ENCODE results near the gene ANGPTL2.

The ANGPTL2 gene

GRCh38 chr9:127144670-127145445 is 22.4 kb upstream of the ANGPTL2 start:
- TF ChIP-seq EZH2phosphoT487 (IDR thresholded peaks at IDR 0.05; ENCODE audit: borderline replicate concordance, low read length) = no peak
- TF ChIP-seq CTCF (IDR thresholded peaks at IDR 0.05; ENCODE audit: low read depth, low read length, poor library complexity, severe bottlenecking) = no peak

GRCh38 chr9:127143920-127144465 is 21.6 kb upstream of the ANGPTL2 start:
- no peaks in the 10 kb centered on the region for H3K36me3 ChIP-seq (ENCODE audit: control insufficient read depth, low read length)
- no peaks in the 10 kb centered on the region; the same call in 1 of the 2 replicates for H3K27me3 ChIP-seq (ENCODE audit: control insufficient read depth, low read length)
- H4K20me1 ChIP-seq (ENCODE audit: control insufficient read depth, insufficient read depth, low read depth, low read length) = 0 out of 2 replicates have a peak, but pooled peaks cover 3% of the 10 kb centered on the region
- H3K4me3 ChIP-seq (ENCODE audit: low read length) = no peak overlapping the region
- no peaks in the 10 kb centered on the region for H3K9me2 ChIP-seq (replicated peaks; ENCODE audit: control insufficient read depth, low read length)
- no peaks in the 10 kb centered on the region for H3K4me1 ChIP-seq (ENCODE audit: control insufficient read depth, low read length)
- no peaks in the 10 kb centered on the region for H3F3A ChIP-seq (ENCODE audit: control insufficient read depth, insufficient read depth)
- no peaks in the 10 kb centered on the region for H3K79me2 ChIP-seq (ENCODE audit: control insufficient read depth, low read length)
- no peak overlapping the region for H3K4me2 ChIP-seq (ENCODE audit: low read length)
- no peak overlapping the region for H3K27ac ChIP-seq (ENCODE audit: low read depth, low read length)
- no peaks in the 10 kb centered on the region for H3K9me3 ChIP-seq (ENCODE audit: control insufficient read depth, insufficient read depth, low read length)
- TF ChIP-seq EZH2phosphoT487 (IDR thresholded peaks at IDR 0.05; ENCODE audit: borderline replicate concordance, low read length) = no peak
- no peak for TF ChIP-seq CTCF (IDR thresholded peaks at IDR 0.05; ENCODE audit: low read depth, low read length, poor library complexity, severe bottlenecking)

More at GRCh38 chr9:127144670-127145445, 22.4 kb upstream of the ANGPTL2 start:
- H3K9me2 ChIP-seq (replicated peaks; ENCODE audit: control insufficient read depth, low read length) = no peaks in the 10 kb centered on the region
- H3F3A ChIP-seq (ENCODE audit: control insufficient read depth, insufficient read depth) = no peaks in the 10 kb centered on the region
- no peaks in the 10 kb centered on the region for H3K79me2 ChIP-seq (ENCODE audit: control insufficient read depth, low read length)
- H4K20me1 ChIP-seq (ENCODE audit: control insufficient read depth, insufficient read depth, low read depth, low read length) = 0 out of 2 replicates have a peak, but pooled peaks cover 3% of the 10 kb centered on the region
- no peak overlapping the region for H3K4me3 ChIP-seq (ENCODE audit: low read length)
- H3K9me3 ChIP-seq (ENCODE audit: control insufficient read depth, insufficient read depth, low read length) = no peaks in the 10 kb centered on the region
- no peaks in the 10 kb centered on the region; the same call in 1 of the 2 replicates for H3K27me3 ChIP-seq (ENCODE audit: control insufficient read depth, low read length)
- H3K27ac ChIP-seq (ENCODE audit: low read depth, low read length) = no peak overlapping the region
- no peaks in the 10 kb centered on the region for H3K4me1 ChIP-seq (ENCODE audit: control insufficient read depth, low read length)
- H3K36me3 ChIP-seq (ENCODE audit: control insufficient read depth, low read length) = no peaks in the 10 kb centered on the region
- H3K4me2 ChIP-seq (ENCODE audit: low read length) = no peak overlapping the region

- Histone ChIP-seq H3K27me3 (ENCODE audit: control insufficient read depth, low read length) (no peaks in the 10 kb centered on the region; the same call in 1 of the 2 replicates), H3K4me3 (ENCODE audit: low read length) (no peak overlapping the region), H3F3A (ENCODE audit: control insufficient read depth, insufficient read depth) (no peaks in the 10 kb centered on the region), H4K20me1 (ENCODE audit: control insufficient read depth, insufficient read depth, low read depth, low read length) (no peaks in the 10 kb centered on the region), H3K79me2 (ENCODE audit: control insufficient read depth, low read length) (no peaks in the 10 kb centered on the region), H3K27ac (ENCODE audit: low read depth, low read length) (no peak overlapping the region), H3K9me3 (ENCODE audit: control insufficient read depth, insufficient read depth, low read length) (no peaks in the 10 kb centered on the region), H3K4me2 (ENCODE audit: low read length) (no peak overlapping the region), H3K36me3 (ENCODE audit: control insufficient read depth, low read length) (no peaks in the 10 kb centered on the region), H3K9me2 (replicated peaks; ENCODE audit: control insufficient read depth, low read length) (no peaks in the 10 kb centered on the region), H3K4me1 (ENCODE audit: control insufficient read depth, low read length) (no peaks in the 10 kb centered on the region)
- TF ChIP-seq CTCF (IDR thresholded peaks at IDR 0.05; ENCODE audit: low read depth, low read length, poor library complexity, severe bottlenecking) (no peak), EZH2phosphoT487 (IDR thresholded peaks at IDR 0.05; ENCODE audit: borderline replicate concordance, low read length) (no peak)
Observed at GRCh38 chr9:127142931-127143464, 20.6 kb upstream of the ANGPTL2 start.
